Left cardiac atrium (tissue), 4 donors: Measurements from ENCODE around the gene EZH2. TPM values are rescaled to one million over a fixed set of nuclear protein-coding genes. Genes with fewer than 3 reads are reported as not detected.

ENCODE experiments used
- ATAC-seq, 2 donors: fragments of 200-7000 bp; cut with Tn5 transposase; one replicate each; pipeline ENCODE4 v1.9.1; 2020; ENCODE audit warnings: mild to moderate bottlenecking in 2 of 2, moderate library complexity in 2 of 2
- DNase-seq: peaks from one replicate; pipeline ENCODE4 v3.0.0-alpha.2; 2020
- intact Hi-C, 2 donors: fragments of 100-400 bp; cut with DNase I; formaldehyde crosslinking; loops; one replicate each; pipeline versions ENCODE4 v1.14.1 to v1.15.1; 2022 to 2023
- total RNA-seq, 2 donors: library from RNA; stranded (reverse); fragmentation: NEBNext Ultra II Directional; extraction: Animal tissue kit (Norgen Biotek cat#: 25700); gene quantifications; one replicate each; pipeline ENCODE4 v1.2.1, GENCODE V29; 2021
- donor health status: DM: no; HTN: yes; CAD: no.
- donor health status: DM: no; HTN: yes; CAD: no; lungs with severe emphysema.
- donor health status: DM: yes; HTN: yes; CAD: no.
- donor health status: Dilated cardiomyopathy.

Gene EZH2
- total RNA-seq, 2 donors from 2014 or later, result 1.9 to 2.3 TPM

DNA sequence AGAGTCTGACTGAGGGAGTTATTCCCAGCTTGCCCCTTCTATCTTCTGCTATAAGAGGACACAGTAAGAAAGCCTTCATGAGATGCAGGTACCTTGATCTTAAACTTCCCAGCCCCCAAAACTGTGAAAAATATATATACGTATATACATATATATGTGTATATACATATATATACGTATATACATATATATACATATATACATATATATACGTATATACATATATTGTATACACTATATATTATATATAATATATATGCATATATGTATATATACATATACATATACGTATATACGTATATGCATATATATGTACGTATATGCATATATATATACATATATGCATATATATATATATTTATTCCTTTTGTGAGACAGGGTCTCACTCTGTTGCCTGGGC, 17.7 kb downstream of the EZH2 start:
- ATAC-seq, result no peak
- intact Hi-C loops, result no loop called here
- DNase-seq, result no peak

- no peak for DNase-seq
- no peak for ATAC-seq
- intact Hi-C loops, result no loop called here
Measured at GRCh38 chr7:148865283-148865682, 18.8 kb downstream of the EZH2 start.

DNA sequence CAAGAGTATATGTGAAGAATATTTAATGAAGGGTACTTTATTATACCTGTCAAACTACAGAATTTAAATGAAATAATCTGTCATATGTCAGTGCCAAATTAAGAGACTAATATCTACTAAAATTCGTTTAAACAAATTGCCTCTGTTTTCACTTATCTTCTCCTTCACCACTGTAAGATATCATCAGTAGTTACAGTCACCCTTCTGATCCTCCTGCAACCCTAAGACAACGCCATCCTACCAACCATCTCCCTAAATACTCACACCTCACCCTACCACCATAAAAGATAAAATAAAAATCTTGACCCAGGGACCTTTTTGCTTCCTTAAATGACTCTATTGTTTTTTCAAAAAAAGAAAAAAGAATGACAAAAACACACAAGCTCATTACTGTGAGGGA, 20.8 kb downstream of the EZH2 start:
- no peak for DNase-seq
- no peak for ATAC-seq
- intact Hi-C loops, result no loop called here

- intact Hi-C loops, result no loop called here
- ATAC-seq, result no peak
Measured at GRCh38 chr7:148862481-148862880, 21.6 kb downstream of the EZH2 start.

DNA sequence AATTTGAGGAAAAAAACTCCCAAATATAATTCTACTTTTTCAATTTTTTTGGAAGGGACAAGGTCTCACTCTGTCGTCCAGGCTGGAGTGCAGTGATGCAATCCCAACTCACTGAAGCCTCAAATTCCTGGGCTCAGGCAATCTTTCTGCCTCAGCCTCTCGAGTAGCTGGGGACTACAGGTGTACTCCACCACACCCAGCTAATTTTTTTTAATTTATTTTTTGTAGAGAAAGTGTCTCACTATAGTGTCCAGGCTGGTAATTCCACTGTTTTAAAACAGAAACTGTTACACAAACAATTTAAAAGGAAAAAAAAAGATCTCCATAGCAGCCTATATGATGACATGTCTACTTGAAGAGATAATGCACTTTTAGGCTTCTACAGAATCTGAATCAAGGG, 25.6 kb downstream of the EZH2 start:
- intact Hi-C loops, result no loop called here
- no peak for ATAC-seq
- DNase-seq, result no peak

More at GRCh38 chr7:148862481-148862880, 21.6 kb downstream of the EZH2 start:
- no peak for DNase-seq

DNA sequence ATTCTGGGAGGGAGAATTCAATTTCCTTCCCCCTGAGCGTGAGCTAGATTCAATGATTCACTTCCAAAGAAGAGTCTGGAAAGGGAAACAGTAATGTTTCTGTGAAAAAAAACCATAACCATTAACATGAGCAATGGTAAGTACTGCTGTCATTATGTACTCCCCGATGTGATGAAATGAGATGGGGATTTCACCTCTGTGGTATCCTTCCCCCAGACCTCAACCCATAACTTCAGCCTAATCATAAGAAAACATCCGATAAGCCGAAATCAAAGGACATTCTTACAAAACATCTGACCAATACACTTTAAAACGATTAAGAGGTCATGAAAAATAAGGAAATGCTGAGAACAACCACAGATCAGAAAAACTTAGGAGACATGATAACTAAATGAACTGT, 27.2 kb downstream of the EZH2 start:
- intact Hi-C loops, result no loop called here
- ATAC-seq, result no peak
- DNase-seq, result no peak

DNA sequence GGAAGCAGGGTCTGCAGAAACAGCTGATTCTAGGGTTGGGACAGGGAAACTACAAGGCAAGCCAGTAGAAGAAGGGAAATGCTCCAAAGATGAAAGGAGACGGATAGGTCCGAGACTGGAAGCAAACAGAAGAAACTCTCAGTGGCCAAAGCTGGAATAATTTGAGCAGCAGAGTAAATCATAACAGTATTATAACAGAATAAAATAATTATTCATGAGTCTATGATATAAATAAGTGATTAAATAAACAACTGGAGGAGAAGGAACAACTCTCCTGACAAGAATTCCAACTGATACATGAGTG, 27.6 kb downstream of the EZH2 start:
- intact Hi-C loops, result no loop called here

DNA sequence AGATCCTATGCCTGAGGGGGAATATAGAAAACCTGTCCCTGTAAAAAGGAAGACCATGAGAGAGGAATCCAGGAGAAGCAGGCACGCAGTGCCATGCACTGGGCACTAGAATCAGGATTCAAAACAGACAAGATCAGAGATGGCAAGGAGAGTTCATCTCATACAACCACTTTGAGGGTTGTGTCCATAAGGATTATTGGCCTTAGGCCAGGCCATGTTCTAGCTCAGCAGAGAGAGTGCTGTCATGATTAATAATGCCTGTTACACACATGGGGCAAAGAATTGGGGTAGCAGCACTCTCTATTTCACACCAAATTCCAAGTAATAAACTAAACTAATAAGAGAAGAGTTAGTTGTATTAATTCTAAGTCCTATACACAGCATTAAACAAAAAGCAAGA, 29.1 kb downstream of the EZH2 start:
- ATAC-seq (no peak), DNase-seq (no peak)
- intact Hi-C loops, result no loop called here

More for the DNA sequence above, 27.6 kb downstream of the EZH2 start:
- ATAC-seq, result no peak
- DNase-seq, result no peak

DNA sequence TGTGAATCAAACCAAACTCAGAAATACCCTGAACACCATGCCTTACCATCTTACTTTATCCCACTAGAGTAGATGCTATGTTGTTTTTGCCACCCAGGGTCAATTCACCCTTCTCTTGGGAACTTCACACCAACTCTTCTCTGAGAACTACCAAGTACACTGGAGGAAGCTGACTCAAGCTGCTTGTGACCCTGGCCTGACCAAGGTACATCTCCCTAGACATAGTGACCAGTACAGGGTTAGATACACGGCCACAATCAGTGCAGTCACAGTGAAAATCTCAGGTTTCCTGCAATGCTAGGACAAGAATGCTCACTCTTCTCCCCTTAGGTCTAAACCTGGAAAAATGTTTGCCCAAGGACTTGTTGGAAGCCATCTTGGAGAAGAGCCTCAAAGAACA, 31.8 kb downstream of the EZH2 start:
- ATAC-seq, result no peak
- no peak for DNase-seq
- intact Hi-C loops, result no loop called here

GRCh38 chr7:148850564-148850963, 33.5 kb downstream of the EZH2 start:
- intact Hi-C loops, result no loop called here
- ATAC-seq (no peak), DNase-seq (no peak)

DNA sequence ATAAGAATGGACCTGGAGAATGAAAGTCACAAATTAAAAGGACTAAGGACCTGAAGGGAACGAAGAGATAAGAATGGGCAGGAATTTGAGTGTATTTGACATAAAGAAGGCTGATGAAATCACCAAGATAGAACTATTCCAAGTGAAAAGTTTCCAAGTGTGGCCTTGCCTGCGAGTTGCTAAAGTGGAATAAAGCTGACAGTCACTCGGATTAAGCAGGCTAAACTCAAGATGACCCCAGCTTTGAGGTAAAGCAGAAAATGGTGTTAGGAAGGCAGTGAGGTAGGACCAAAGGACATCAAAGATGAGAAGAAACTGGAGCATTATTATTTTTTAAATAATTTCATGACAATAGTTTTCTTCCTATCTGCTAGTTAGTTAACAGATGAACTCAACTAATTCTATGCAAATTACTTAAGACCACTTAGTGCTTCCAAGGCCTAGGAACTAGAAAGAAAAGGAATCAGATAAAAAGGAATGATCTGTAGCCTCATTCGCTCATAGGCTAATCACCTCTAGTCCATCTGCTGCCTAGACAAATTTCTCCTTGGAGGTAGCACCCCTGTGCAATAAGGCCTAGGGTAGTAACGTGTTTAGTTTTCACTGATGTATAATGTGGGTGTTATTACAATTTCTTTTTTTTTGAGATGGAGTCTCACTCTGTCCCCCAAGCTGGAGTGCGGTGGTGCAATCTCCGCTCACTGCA, 34.5 kb downstream of the EZH2 start:
- intact Hi-C loops, result no loop called here
- DNase-seq, result no peak
- no peak for ATAC-seq

DNA sequence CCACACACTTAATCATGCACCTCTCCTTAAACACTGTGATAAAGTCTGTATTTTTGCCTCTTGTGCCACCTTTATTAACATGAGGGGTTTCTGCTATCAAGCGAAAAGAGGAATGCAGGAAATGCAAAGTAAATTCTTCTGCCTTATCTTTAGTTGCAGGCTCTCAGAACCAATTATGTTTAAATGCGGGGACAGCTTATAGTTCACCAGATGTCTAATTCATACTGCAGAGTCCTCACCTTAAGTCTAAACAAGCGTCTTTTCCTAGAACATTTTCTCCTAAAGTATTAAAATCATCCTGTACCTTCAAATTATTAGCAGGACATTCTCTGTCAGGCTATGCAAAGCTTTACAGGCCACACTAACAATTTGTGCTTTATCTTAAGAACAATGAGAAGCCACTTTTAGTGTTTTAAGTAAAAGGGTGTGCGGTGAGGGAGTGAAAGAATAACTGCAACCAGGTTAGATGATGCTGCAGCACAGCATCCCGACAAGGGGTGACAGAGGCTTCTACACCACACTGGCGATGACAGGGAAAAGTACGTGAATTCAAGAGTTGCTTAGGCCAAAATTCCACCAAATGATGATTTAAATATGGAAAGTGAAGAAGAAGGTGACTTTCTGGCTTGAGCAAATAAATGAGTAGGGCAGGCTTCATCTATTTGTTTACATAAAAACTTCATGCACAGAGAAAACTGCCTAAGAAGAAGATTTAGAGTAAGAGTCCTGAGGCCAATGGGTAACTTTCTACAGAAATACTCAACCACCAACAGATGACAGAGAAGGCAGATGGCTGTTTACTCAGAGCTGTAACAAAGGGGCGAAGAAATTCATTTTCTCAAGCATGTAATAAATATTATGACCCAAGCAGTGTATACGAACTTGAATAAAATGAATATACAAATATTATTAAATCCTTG, 36.0 kb downstream of the EZH2 start:
- no peak for ATAC-seq
- intact Hi-C loops, result no loop called here
- no peak for DNase-seq

DNA sequence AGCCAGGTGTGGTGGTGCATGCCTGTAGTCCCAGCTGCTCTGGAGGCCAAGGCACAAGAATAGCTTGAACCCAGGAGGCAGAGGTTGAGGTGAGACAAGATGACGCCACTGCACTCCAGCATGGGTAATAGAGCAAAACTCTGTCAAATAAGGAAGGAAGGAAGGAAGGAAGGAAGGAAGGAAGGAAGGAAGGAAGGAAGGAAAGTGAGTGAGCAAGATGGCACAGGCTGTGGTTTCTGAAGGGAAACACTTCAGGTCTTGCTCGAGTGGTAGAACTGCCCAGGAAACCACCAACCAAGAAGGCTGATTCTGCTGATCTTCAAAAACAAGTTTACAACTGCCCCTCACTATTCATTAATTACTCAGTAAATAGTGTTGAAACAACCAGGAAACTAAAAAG, 45.2 kb downstream of the EZH2 start:
- ATAC-seq, result no peak
- intact Hi-C loops, result no loop called here
- no peak for DNase-seq

GRCh38 chr7:148835854-148836253, 48.2 kb downstream of the EZH2 start:
- no peak for ATAC-seq
- intact Hi-C loops, result no loop called here
- no peak for DNase-seq

DNA sequence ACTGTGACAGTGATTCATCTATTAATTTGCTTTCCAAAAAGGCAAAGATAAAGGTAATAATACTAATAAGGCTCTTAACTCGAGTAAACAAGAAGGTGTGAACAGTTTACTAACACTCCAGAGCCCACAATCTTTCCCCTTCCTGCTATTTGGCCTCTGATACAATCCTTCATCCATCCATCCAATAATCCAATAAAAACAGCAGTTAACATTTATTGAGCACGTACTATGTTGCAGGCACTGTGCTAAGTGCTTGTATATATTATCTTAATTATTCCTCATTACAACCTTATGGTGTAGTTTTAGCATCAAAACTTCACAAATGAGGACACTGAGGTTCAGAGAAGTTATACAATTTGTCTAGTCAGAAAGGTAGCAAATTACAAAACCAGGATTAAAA, 49.5 kb downstream of the EZH2 start:
- intact Hi-C loops, result no loop called here
- DNase-seq (no peak), ATAC-seq (no peak)

DNA sequence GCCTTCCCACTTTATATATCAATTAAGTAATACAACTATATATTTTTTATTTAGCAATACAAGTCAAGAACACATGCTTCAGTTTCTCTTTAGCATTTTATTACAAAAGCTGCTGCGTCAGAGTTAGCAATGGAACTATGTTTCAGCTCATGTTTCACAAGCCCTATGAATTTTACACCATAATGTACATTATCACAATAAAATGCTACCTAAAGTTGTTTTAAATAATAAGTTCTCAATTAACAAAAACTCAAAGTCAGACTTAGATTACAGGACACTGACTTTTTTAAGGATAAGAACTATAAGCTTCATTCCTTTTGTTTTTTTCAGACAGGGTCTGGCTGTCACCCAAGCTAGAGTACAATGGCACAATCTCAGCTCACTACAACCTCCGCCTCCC, 52.3 kb downstream of the EZH2 start:
- intact Hi-C loops, result no loop called here
- no peak for ATAC-seq
- no peak for DNase-seq

DNA sequence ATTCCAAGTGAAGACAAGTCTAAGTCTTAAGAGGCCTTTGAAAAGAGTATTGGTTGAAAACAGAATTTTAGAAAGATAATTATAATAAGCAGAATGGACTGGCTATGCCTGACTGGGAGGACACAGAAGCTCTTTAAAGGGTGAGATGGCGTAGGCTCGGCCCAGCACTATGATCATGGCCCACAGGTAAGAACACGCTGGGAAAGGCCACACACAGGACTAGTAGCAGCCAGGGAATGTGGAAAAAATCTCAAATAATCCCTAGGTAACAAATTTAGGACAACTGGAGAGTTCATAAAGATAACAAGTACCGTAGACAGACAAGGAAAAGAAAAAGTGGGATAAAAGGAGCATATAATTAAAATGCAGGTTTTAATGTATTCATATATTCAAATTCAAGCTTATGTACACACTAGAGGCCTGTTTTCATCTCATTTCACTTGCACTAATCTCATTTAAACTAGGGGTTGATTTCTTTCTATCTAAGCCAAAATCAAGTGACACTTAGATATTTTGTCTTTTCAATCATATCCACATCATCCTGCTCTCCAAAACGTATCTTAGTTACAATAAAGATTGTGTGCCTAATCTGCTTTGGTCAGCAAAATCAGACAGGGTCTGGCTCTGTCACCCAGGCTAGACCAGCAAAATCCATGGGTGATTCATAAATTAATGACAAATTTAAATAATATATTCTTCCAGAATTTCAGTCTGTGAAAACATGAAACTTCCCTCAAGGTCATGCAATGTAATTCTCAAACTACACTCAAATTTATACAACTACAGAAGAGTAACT, 53.0 kb downstream of the EZH2 start:
- ATAC-seq, result no peak

DNA sequence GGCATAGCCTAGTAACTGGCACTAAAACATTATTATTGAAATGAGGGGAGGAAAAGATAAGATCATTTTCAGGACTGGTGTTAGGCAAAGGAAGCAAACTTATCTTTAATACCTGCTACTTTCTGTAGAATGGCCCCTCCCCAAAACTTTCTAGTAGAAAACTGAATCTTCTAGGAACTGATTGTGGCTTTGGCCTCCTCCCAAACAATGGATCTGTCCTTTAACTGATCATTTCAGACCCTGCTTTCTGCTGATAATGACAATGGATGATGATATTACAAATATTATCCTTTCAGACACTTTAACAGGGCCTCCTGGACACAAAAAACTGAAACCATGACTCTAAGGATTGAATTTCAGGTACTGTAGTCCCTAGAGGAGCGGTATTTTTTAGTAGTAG, 55.1 kb downstream of the EZH2 start:
- ATAC-seq (no peak), DNase-seq (no peak)
- intact Hi-C loops, result no loop called here

More for the DNA sequence above, 53.0 kb downstream of the EZH2 start:
- no peak for DNase-seq
- intact Hi-C loops, result no loop called here

GRCh38 chr7:148825338-148825737, 58.8 kb downstream of the EZH2 start:
- intact Hi-C loops, result no loop called here
- DNase-seq (no peak), ATAC-seq (no peak)

DNA sequence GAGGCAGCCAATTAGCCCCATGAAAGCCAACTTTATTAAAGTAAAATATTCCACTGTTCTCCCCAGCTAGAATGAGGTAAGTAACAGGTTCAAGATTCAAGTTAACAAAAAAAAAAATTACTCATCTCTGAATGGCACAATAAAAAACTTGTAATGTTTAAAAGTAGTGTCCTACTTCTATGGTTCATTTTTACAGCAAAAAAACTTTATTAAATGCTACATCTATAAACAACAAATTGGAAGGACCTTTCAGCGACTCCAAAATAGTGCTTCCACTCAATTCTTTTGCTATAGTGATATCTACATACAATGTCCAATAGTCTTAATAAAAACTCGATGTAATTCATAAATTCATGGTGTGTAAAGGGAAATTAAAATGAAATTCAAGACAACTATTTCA, 59.2 kb downstream of the EZH2 start:
- no peak for DNase-seq
- intact Hi-C loops, result no loop called here

More for the DNA sequence above, 59.2 kb downstream of the EZH2 start:
- ATAC-seq, result no peak
